H1 (cell line): ENCODE data around the gene MAFG. TPM values are rescaled to one million over a fixed set of nuclear protein-coding genes. Genes with fewer than 3 reads are reported as not detected.

Source experiments
- CHD7 ChIP-seq: fragments of 300-600 bp; sonication (generic); IDR thresholded peaks from 2 replicates; pipeline ENCODE4 v1.7.1; 2012; ENCODE audit warnings: low read length, moderate library complexity, mild to moderate bottlenecking, inconsistent platforms; ENCODE audit not compliant: insufficient replicate concordance
- RXRA ChIP-seq: IDR thresholded peaks from 2 replicates; pipeline ENCODE4 v1.6.1; 2011; ENCODE audit warnings: low read depth, mild to moderate bottlenecking, low read length, moderate library complexity; ENCODE audit not compliant: insufficient read depth
- TAF7 ChIP-seq: optimal IDR thresholded peaks from 2 replicates; pipeline ENCODE3; 2011; ENCODE audit warnings: low read depth, mild to moderate bottlenecking, inconsistent platforms, low read length, moderate library complexity, borderline replicate concordance
- polyA plus RNA-seq, 7 experiments: library from polyadenylated mRNA; depleted of rRNA in 3 of 7; stranded (reverse) in 5 of 7; unstranded in 2 of 7; fragments of >200 nt in 5 of 7; fragments of 200-250 nt in 2 of 7; gene quantifications; 1 replicate in 5 of 7; 2 replicates in 1 of 7; 4 replicates in 1 of 7; pipeline versions ENCODE4 v1.2.1 to v1.2.3, GENCODE V29; 2011 to 2013; ENCODE audit warnings: missing spikeins in 2 of 7, mixed read lengths in 2 of 7
- total RNA-seq: library from RNA; stranded (reverse); fragmentation: NEBNext Ultra II Directional; extraction: Animal tissue kit (Norgen Biotek cat#: 25700); gene quantifications from 2 replicates; pipeline ENCODE4 v1.2.1, GENCODE V29; 2021

MAFG gene
- total and polyA plus RNA-seq, 2 of the 8 experiments (the other 6 are each of a cell fraction or from before 2014, with no cell fraction given): 25.5 to 26.9 TPM

- TF ChIP-seq CHD7 (no peak), TAF7 (no peak), RXRA (no peak)
These were observed 27.2 kb downstream of the MAFG start (continued) for GRCh38 chr17:81900181-81900820.
